Omental fat pad (tissue), 4 donors: ENCODE measurements around the gene KIDINS220. TPM values are rescaled to one million over a fixed set of nuclear protein-coding genes. Genes with fewer than 3 reads are reported as not detected.

Source experiments
- ATAC-seq: fragments of 150-250 bp; one replicate; pipeline ENCODE4 v1.9.1; 2016; ENCODE audit warnings: mild to moderate bottlenecking, moderate library complexity; ENCODE audit not compliant: low FRiP score
- DNase-seq: peaks from one replicate; pipeline ENCODE4 v3.0.0-alpha.2; 2019; ENCODE audit warnings: low spot score
- CTCF ChIP-seq, 3 donors: fragments of 450-650 bp; IDR thresholded peaks; one replicate each; pipeline ENCODE4 v1.5.1; 2016 to 2017; ENCODE audit warnings: antibody characterized with exemption in 3 of 3, mild to moderate bottlenecking in 3 of 3, moderate library complexity in 2 of 3
- total RNA-seq, 4 donors: library from RNA; depleted of rRNA; stranded (reverse); fragments of >200 nt; gene quantifications; one replicate each; pipeline ENCODE4 v1.1.0, GENCODE V29; 2016

KIDINS220 gene
- total RNA-seq, 4 donors from 2014 or later = 59.5 to 98.0 (median 66.5) TPM

- no peak for TF ChIP-seq CTCF (IDR thresholded peaks at IDR 0.05)
- DNase-seq = no peak
- no peak for ATAC-seq
Observed at GRCh38 chr2:8722986-8723385, 114.4 kb downstream of the KIDINS220 start.

- no peak for TF ChIP-seq CTCF (IDR thresholded peaks at IDR 0.05)
- DNase-seq (no peak), ATAC-seq (no peak)
Observed at GRCh38 chr2:8721410-8721809, 116.0 kb downstream of the KIDINS220 start.

GRCh38 chr2:8720741-8721140 lies 116.7 kb downstream of the KIDINS220 start:
- no peak for TF ChIP-seq CTCF (IDR thresholded peaks at IDR 0.05)
- DNase-seq = no peak
- ATAC-seq = no peak

GRCh38 chr2:8719528-8719927 lies 117.9 kb downstream of the KIDINS220 start:
- DNase-seq = no peak
- TF ChIP-seq CTCF (IDR thresholded peaks at IDR 0.05) = no peak
- peak; percentile 32 for ATAC-seq

- no peak for TF ChIP-seq CTCF (IDR thresholded peaks at IDR 0.05)
- DNase-seq (no peak), ATAC-seq (no peak)
Observed at GRCh38 chr2:8714971-8715370, 122.4 kb downstream of the KIDINS220 start.

GRCh38 chr2:8714283-8714682 lies 123.1 kb downstream of the KIDINS220 start:
- TF ChIP-seq CTCF (IDR thresholded peaks at IDR 0.05) = no peak
- DNase-seq (no peak), ATAC-seq (no peak)

- no peak for TF ChIP-seq CTCF (IDR thresholded peaks at IDR 0.05)
- no peak for DNase-seq
- no peak for ATAC-seq
Observed at GRCh38 chr2:8710951-8711350, 126.5 kb downstream of the KIDINS220 start.
